Right hindlimb (tissue), 1 donor: ENCODE measurements around the gene FXYD3.
"Not testable (repeated sequence)": the region's sequence is repeated elsewhere in the genome, so short reads cannot be mapped to it uniquely, and the experiment has no call there.

ENCODE experiments used
- DNase-seq: peaks from one replicate; pipeline ENCODE4 v3.0.0-alpha.2; 2018

FXYD3 gene

DNA sequence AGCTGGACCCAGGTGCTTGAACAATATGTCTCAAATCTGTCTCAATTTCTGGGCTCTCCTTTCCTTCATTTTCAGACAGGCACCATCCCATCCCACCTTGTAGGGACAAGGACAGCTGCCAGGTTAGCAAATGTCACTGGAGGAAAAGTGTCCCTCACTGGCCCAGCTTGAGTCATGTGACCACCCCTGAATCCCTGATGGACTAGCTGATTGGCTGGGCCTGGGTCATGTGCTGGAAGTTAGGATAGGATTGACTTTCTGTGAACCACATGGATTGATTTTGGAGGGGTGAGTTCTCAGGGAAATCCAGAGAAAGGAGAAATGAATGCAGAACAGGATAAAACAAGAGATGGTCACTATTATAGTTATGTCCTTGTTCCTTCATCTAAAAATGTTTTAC, 28.2 kb upstream of the FXYD3 start:
- DNase-seq: no peak

DNA sequence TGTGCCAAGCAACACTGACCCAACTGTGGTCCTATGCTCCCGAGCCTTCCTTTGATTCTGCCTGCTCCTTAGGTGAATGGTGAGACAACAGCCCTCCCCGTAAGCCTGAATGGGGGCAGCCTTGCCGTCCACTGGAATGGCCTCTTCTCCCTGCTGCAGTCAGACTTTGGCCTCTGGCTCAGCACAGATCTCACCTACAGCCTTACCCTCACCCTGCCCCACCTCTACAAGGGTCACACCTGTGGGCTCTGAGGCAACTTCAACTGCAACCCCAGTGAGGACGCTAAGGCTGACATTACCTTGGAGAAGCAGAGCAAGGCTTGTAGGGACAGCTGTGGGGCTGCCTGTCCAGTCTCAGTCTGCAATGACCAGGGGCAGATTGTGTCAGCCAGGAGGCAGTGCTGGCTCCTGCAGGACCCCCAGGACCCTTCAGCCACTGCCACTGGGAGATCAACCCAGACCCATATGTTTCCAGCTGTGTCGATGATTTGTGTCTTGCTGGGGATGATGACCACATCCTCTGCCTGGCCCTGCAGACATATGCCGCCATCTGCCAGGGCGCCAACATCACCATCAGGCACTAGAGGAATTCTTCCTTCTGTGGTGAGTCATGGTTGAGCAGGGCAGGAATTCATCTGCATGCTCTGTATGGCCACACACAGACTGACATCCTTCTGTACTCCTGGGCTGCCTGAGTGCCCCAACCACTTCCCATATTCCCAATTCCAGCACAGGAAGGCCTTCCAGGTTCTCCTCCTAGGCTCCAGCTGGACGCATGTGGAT, 27.3 kb upstream of the FXYD3 start:
- peak; percentile 39 for DNase-seq

DNA sequence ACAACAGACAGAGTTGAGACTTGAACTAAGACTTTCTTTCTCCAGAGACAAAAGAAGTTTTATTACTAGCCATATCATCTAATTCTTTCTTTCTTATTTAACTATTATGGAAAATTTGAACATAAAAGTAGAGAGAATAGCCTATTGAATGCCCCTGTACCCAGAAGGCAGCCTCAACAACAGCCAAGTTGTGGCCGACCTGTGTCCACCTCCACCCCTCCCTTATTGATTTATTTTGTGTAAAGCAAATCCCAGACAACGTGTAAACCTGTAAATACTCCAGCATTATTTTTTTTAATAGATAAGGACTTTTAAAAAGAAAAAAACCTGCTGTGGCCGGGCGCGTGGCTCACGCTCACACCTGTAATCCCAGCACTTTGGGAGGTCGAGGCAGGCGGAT, 26.1 kb upstream of the FXYD3 start:
- DNase-seq: no peak

DNA sequence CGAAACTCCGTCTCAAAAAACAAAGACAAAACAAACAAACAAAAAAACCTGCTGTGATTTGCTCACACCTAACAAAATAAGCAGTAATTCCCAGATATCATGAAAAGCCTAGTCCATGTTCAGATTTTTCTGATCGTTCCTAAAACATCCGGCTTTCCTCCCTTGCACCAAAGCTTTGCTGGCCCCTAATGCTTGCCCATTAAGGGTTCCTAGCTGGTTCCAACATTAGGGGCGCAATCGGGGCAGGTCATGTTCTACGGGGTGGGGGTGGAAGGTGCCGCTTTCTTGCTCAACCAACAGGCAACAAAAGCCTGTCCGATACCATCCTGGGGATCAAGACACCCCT, 25.5 kb upstream of the FXYD3 start:
- no peak for DNase-seq

DNA sequence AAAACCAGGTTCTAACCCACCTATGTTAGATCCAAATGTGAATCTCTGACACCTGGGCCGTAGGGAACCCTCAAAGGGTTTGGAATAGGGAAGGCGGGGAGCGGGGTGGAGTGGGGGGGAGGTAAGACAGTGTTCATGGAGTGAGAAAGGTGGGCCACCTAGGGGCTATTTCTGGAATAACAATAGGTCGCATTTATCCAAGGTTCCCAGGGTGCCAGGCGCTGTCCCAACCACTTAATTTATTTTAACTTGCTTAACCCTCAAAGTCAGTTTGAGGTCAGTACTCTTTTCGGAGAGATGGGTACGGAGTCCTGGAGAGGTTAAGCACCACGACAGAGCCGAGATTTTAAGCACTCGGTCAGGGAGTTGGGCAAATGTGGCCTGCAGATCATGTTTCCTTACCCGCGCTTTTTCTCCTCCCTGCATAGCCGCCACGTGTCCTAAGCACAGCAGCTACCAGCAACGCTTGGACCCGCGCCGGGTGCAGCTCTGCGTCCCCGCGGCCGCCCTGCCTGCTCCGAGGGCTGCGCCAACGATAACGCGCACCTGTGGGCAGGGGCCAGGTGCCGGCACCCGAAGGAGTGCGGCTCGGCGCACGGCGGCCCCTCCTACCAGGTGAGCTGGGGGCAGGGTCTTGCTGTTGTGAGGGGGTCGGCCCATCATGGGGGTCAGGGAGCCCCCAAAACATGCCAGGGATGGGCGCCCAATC, 25.0 kb upstream of the FXYD3 start:
- peak; percentile 57 for DNase-seq

DNA sequence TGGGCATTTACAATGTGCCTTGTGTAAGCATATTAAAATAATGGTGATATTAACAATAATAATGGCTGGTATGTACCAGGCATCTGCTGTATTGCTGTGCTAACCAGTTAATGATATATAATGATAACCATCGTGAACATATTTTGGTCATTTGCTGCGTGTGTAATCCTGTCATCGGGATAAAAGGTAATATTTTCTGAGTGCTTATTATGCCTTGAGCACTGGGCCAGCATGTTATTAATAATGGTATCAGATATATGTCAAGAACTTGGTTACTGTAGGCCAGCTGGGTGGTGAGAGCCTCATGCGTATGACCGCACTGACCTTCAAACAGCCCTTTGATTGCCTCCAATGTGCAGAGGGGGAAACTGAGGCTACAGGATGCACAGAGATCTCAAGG, 22.2 kb upstream of the FXYD3 start:
- DNase-seq: no peak

DNA sequence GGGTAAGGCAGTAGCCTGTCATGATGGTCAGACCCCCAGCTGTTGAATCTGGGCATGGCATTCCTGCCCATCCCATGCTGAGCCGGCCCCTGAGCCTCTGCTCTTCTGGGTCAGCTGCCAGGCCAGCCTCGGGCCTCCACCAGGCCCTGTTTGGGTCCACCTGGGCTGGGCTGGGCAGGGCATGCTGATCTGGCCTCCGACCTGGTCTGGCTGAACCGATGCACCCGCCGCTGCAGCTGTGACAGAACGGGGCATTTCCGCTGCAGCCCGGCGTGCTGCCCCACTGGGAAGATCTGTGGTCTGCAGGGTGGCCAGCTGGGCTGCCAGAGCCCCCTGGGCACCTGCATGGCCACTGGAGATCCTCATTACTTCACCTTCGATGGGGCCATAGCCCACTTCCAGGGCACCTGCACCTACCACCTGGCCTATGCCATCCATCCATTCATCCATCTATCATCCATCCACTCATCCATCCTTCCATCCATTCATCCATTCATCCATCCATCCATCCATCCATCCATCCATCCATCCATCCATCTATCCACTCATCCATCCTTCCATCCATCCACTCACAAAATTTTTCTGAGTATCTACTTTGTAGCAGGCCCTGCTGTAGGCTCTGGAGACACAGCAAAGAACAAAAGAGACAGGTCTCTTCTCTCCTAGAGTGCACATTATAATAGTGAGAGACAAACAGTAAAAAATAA, 21.5 kb upstream of the FXYD3 start:
- DNase-seq: no peak

DNA sequence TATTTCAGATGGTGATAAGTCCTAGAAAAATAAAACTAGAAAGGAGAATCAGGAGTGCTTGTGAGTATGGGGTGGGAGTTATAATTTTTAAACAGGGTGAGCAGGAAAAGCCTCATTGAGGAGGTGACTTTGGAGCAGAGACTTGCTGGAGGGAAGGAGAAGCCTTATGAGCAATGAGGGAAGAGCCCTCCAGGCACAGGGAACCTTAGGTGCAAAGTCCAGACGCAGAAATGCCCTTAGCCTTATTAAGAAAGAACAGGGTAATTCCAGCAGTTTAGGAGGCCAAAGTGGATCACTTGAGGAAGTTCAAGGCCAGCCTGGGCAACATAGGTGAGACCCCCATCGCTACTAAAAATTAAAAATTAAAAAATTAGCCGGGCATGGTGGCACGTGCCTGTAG, 21.0 kb upstream of the FXYD3 start:
- DNase-seq: no peak

DNA sequence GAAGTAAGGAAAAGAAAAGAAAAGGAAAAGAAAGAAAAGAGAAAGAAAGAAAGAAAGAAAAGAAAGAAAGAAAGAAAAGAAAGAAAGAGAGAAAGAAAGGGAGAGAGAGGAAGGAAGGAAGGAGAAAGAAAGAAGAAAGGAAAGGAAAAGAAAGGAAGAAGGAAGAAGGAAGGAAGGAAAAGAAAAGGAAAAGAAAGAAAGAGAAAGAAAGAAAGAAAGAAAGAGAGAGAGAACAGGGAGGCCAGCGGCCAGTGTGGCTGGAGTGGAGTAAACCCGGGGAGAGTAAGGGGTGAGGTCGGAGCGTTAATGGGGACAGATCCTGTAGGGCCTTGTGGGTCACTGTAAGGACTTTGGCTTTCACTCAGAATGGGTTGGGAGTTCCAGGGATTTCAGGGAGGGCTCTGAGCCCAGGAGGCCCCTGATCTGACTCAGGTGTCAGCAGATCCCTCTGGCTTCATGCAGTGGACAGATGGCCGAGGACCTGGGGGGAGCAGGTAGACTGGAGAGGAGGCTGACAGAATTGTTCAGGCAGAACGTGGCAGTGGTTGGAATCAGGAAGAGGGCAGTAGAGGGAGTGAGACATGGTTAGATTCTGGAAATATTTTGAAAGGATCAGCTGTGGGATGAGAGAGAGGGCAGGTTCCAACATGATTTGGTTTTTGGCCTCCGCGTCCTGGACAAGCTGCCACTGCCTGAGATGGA, 19.8 kb upstream of the FXYD3 start:
- no peak for DNase-seq

DNA sequence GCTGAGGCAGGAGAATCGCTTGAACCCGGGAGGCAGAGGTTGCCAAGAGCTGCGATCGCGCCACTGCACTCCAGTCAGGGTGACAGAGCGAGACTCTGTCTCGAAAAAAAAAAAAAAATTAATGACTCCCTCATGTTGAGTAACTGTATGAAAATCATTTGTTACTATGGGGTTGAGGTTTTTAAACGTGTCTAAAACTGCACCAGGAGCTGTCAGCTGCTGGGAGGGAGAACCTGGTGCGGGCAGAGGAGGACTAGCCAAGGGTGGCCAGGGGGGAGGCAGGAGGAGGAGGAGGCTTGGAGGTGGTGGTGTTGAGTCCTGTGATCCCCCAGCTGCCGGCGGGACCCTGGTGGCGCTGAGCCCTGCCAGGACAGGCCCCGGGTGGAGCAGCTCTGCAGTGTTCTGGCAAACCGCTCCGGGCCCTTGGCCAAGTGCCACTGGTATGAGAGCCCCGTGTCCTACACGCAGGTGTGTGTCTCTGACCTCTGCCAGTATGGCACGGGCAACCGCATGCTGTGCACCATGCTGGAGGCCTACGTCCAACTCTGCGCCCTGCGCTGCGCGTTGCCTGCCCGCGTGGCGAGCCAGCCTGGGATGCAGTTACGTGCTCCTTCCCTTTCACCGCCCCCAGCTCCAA, 17.1 kb upstream of the FXYD3 start:
- no peak for DNase-seq

DNA sequence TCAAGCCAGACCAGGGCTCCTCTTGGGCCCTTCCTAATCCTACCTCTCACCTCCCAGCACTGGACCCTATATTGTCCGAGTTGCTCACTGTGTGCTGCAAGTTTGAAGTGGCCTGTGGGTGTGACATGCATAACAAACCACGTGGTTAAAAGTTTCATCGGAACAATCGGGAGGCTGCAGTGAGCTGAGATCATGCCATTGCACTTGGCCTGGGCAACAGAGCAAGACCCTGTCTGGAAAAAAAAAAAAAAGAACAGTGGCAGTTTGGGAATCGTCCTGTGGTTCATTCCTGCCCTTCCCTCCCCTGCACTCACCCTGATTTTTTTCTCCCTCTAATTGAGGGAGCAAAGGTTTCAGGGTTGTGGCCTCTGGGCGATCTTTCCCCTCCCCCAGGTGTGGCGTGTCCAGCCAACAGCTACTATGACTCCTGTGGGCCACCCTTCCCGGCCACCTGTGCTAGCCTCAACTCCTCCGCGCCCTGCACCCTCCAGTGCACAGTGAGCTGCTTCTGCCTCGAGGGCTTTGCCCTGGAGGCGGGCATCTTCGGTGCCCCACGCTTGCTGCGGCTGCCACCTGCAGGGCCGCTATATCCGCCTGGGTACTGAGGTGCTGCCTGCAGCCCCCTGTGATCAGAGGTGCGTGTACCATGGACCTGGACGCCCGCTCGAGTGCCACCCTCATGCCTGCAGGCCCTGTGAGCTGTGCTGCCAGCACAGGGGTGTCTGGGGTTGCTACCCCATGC, 16.3 kb upstream of the FXYD3 start:
- DNase-seq: no peak

DNA sequence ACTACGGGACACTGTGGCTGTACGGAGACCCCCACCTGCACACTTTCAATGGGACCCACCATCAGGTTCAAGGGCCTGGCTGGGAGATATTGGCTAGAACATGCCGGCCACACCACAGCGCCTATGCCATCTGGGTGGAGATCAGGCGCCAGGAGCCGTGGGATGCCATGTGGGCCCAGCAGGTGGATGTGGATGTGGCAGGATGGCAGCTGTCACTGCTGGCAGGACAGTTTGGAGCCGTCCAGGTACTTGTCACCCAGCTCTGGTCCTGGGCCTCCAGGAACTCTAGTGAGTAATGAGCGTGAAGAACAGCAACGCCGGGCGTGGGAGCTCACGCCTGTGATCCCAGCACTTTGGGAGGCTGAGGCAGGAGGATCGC, 15.7 kb upstream of the FXYD3 start:
- DNase-seq: no peak

DNA sequence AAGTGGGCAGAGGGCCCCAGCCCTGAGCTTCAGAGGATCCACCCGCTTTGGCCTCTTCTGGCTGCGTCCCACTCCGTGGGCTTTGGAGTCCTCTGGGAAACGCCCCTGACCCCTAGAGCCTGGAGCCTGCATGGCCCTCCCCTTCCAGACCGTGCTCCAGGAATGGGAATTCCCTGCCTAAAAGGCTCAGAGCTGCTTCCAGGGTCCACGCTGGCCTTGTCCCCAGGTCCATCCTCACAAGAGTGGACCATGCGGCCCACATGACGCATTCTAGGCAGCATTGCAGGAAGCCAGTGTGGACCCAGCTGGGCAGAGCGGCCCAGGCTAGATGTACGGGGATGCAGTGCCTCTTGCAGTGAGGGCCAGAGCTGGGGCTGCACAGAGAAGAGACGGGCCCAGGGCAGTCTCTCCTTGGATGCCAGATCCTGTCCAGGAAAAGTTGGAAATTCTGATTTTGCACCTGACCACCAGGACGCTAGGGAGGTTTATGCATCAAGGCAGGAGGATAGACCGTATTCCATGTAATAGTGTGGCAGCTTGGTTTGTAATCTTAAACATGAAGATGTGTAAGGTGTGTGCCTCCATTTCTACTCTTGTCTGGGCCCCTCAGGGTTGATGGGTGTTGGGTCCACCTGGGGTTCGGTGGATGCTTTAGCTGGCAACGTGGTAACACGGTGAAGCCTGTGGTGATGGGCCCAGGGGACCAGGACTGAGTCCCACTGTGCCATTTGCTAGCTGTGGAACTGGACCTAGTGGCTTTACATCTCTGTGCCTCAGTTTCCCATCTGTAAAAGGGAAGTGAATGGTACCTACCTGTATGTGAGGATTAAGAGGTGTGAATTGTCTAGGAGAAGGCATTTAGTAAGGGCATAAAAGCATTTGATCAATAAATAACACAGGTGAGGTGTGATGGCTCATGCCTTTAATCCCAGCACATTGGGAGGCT, 14.8 kb upstream of the FXYD3 start:
- no peak for DNase-seq

DNA sequence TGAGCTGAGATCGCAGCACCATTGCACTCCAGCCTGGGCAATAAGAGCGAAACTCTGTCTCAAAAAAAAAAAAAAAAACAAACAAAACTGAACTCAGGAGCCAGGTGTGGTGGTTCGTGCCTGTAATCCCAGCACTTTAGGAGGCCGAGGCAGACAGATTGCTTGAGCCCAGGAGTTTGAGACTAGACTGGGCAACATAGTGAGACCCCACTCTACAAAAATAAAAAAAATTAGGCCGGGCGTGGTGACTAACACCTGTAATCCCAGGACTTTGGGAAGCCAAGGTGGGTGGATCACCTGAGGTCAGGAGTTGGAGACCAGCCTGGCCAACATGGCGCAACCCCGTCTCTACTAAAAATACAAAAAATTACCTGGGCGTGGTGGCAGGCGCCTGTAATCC, 13.7 kb upstream of the FXYD3 start:
- DNase-seq: not testable (repeated sequence)

DNA sequence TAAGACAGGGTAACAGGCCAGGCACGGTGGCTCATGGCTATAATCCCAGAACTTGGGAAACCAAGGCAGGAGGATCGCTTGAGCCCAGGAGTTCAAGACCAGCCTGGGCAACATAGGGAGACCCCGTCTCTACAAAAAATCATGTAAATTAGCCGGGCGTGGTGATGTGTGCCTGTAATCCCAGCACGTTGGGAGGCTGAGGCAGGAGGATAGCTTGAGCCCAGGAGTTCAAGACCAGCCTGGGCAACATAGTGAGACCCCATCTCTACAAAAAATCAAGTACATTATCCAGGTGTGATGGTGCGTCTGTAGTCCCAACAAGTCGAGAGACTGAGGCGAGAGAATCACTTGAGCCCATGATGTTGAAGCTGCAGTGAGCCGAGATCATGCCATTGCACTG, 12.0 kb upstream of the FXYD3 start:
- DNase-seq: not testable (repeated sequence)

DNA sequence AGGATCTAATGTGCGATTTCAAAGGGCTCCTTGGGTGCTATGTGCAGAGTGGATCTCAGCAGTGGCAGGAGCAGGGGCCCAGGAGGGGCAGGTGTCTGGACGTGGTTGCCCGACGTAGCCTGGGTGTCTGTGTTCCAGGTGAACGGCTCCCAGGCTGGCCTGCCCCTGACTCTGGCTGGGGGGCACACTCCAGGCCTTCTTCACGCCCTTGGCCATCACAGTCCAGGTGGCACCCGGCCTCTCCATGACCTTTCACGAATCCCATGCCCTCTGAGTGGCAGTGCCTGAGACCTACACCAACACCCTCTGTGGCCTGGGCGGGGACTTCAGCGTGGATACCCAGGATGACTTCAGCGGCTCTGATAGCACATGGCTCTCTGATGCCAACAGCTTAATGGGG, 11.3 kb upstream of the FXYD3 start:
- DNase-seq: no peak

DNA sequence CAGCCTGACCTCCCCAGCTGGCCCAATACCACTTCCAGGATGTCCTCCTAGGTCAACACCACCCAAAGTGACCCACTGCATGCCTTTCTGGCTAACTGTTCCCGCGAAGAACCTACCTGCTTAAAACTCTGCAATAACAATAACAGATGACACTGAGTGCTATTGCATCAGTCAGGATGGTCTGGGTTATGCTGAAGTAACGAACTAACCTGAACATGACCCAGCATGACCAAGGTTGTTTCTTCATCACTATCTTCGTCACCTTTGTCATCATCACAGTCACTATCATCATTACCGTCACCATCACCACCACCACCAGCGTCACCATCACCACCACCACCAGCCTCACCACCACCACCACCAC, 10.6 kb upstream of the FXYD3 start:
- DNase-seq: no peak

DNA sequence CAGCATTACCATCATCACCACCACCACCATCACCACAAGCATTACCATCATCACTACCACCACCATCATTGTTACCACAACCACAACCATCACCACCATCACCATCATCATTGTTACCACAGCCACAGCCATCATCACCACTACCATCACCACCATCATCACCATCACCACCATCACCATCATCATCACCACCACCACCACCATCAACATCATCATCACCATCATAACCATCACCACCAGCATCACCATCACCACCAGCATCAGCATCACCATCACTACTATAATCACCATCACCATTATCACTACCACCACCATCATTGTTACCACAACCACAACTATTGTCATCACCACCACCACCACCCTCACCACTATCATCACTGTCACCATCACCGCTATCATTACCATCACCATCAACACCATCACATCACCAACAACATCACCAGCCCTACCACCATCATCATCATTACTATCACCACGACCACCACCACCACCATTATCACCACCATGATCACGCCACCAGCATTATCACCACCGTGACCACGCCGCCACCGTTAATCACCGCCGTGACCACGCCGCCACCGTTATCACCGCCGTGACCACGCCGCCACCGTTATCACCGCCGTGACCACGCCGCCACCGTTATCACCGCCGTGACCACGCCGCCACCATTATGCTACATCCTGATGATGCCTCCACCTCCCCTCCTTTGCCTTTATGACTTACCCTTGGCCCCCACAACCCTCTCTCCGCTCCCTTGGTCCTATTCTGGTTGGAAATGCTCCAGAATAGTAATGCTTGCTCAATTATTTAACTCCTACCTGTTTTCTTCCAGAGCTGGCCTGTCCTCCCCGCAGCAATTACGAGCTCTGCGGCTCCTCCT, 10.0 kb upstream of the FXYD3 start:
- no peak for DNase-seq

DNA sequence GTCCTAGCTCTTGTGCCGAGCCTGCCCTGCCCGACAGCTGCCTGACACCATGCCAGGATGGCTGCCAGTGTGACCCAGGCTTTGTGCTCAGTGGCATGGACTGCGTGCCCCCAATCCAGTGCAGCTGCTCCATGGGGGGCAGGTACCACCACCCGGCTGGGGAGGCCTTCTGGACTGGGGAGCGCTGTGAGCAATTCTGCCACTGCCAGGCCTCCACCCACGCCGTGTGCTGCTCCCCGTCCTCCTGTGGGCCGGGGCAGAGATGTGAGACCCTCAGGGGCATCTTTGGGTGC, 9.4 kb upstream of the FXYD3 start:
- no peak for DNase-seq

DNA sequence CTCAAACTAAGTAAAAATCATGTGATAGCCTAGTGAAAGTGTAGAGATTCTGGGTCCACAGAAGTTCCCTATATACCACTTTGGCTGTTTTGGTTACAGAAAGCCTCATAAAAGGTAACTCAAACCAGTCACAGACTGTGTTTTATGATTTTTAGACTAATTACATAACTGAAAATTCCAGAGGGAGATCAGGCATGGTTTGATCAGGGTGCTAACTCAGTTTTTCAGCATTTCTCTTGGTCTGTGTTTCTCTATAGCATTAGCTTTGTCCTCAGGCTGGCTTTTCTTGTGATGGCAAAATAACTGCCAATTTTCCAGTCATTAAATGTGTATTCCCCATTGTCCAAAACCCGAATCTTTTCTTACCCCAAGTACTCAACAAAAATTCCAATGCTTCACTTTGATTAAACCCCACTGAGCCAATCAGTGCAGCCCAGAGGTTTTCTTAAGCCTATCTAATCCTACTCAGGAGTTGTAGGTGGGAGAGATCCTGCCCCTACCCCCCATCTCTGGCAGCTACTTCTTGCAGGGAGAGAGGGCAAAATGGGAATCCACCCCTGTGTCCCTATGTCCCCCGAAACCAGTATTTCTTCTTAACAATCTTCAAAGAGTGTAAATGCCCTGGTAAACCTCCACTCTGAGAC, 8.6 kb upstream of the FXYD3 start:
- DNase-seq: no peak
